ENCODE measurements around the gene CEP295NL. TPM values are rescaled to one million over a fixed set of nuclear protein-coding genes. Genes with fewer than 3 reads are reported as not detected.
"Not testable (repeated sequence)": the region's sequence is repeated elsewhere in the genome, so short reads cannot be mapped to it uniquely, and the experiment has no call there.

Gene CEP295NL
- total RNA-seq, 2 donors from 2014 or later = 4.1 to 4.9 TPM

GRCh38 chr17:78912082-78912481 is 9.1 kb upstream of the CEP295NL start:
- no peak for DNase-seq (ENCODE audit: low spot score)
- intact Hi-C loops (cut with DNase I) = no loop called here

- intact Hi-C loops (cut with DNase I); DNase-seq (ENCODE audit: low spot score): not testable (repeated sequence)
Observed at GRCh38 chr17:78911543-78911942, 8.5 kb upstream of the CEP295NL start.

GRCh38 chr17:78910497-78911284 is 7.7 kb upstream of the CEP295NL start:
- intact Hi-C loops (cut with DNase I) = no loop called here
- DNase-seq (ENCODE audit: low spot score) = no peak

GRCh38 chr17:78908426-78908825 is 5.4 kb upstream of the CEP295NL start:
- DNase-seq (ENCODE audit: low spot score) = no peak
- intact Hi-C loops (cut with DNase I) = no loop called here

GRCh38 chr17:78905541-78905940 is 2.5 kb upstream of the CEP295NL start:
- no peak for DNase-seq (ENCODE audit: low spot score)
- intact Hi-C loops (cut with DNase I) = no loop called here

- intact Hi-C loops (cut with DNase I) = no loop called here
- no peak for DNase-seq (ENCODE audit: low spot score)
Observed at GRCh38 chr17:78905116-78905515, 2.1 kb upstream of the CEP295NL start.

- no peak for DNase-seq (ENCODE audit: low spot score)
- intact Hi-C loops (cut with DNase I) = no loop called here
Observed at GRCh38 chr17:78904371-78904770, 1.4 kb upstream of the CEP295NL start.

GRCh38 chr17:78902231-78902630 is 770 bp downstream of the CEP295NL start:
- not testable (repeated sequence) for DNase-seq (ENCODE audit: low spot score)
- intact Hi-C loops (cut with DNase I) = loop anchor here in 1 of 2 donors (2.0 kb wide), 1 partner anchor 17 kb away; no protein-coding TSS in a partner anchor

- no peak for DNase-seq (ENCODE audit: low spot score)
- intact Hi-C loops (cut with DNase I) = loop anchor here in 1 of 2 donors (2.0 kb wide), 1 partner anchor 17 kb away; no protein-coding TSS in a partner anchor
Observed at GRCh38 chr17:78901806-78902205, 1.2 kb downstream of the CEP295NL start.

GRCh38 chr17:78900816-78901215 is 2.2 kb downstream of the CEP295NL start:
- intact Hi-C loops (cut with DNase I) = no loop called here
- DNase-seq (ENCODE audit: low spot score) = no peak

- intact Hi-C loops (cut with DNase I) = no loop called here
- no peak for DNase-seq (ENCODE audit: low spot score)
Observed at GRCh38 chr17:78899361-78900260, 3.4 kb downstream of the CEP295NL start.

- no peak for DNase-seq (ENCODE audit: low spot score)
- intact Hi-C loops (cut with DNase I) = no loop called here
Observed at GRCh38 chr17:78898947-78899346, 4.1 kb downstream of the CEP295NL start.

GRCh38 chr17:78898075-78898836 is 4.7 kb downstream of the CEP295NL start:
- intact Hi-C loops (cut with DNase I) = no loop called here
- no peak for DNase-seq (ENCODE audit: low spot score)

GRCh38 chr17:78897664-78898047 is 5.3 kb downstream of the CEP295NL start:
- no peak for DNase-seq (ENCODE audit: low spot score)
- intact Hi-C loops (cut with DNase I) = loop anchor here in 1 of 2 donors (2.0 kb wide), 1 partner anchor 77 kb away; no protein-coding TSS in a partner anchor

GRCh38 chr17:78896834-78897663 is 6.0 kb downstream of the CEP295NL start:
- DNase-seq (ENCODE audit: low spot score) = no peak
- intact Hi-C loops (cut with DNase I) = loop anchor here in 1 of 2 donors (2.0 kb wide), 1 partner anchor 78 kb away; no protein-coding TSS in a partner anchor

GRCh38 chr17:78896091-78896833 is 6.7 kb downstream of the CEP295NL start:
- intact Hi-C loops (cut with DNase I) = loop anchor here in 1 of 2 donors (2.0 kb wide), 1 partner anchor 79 kb away; no protein-coding TSS in a partner anchor
- DNase-seq (ENCODE audit: low spot score) = no peak

GRCh38 chr17:78895322-78895721 is 7.7 kb downstream of the CEP295NL start:
- DNase-seq (ENCODE audit: low spot score) = no peak
- intact Hi-C loops (cut with DNase I) = no loop called here

GRCh38 chr17:78893684-78894083 is 9.3 kb downstream of the CEP295NL start:
- intact Hi-C loops (cut with DNase I) = no loop called here
- no peak for DNase-seq (ENCODE audit: low spot score)
